RWPE2 (cell line): ENCODE data around the gene RWDD1.

Experiments used
- ATAC-seq: fragments of 200-7000 bp; cut with Tn5 transposase; 3 replicates; pipeline ENCODE4 v1.9.1; 2021; ENCODE audit warnings: low read depth
- DNase-seq: peaks from one replicate; pipeline ENCODE4 v3.0.0-alpha.2; 2020; ENCODE audit warnings: low spot score
- H3K27ac ChIP-seq: fragments of 450-650 bp; 2 replicates; pipeline ENCODE4 v1.5.1; 2017; ENCODE audit warnings: mild to moderate bottlenecking; ENCODE audit not compliant: poor library complexity, severe bottlenecking
- H3K27me3 ChIP-seq: fragments of 250-450 bp; sonication (Bioruptor Pico); 2 replicates; pipeline ENCODE4 v1.5.1; 2021; ENCODE audit warnings: mild to moderate bottlenecking, moderate library complexity; ENCODE audit not compliant: insufficient read depth, poor library complexity, severe bottlenecking
- H3K36me3 ChIP-seq: fragments of 250-450 bp; sonication (Bioruptor Pico); 2 replicates; pipeline ENCODE4 v1.5.1; 2020; ENCODE audit warnings: low read depth, mild to moderate bottlenecking, moderate library complexity
- H3K4me1 ChIP-seq: fragments of 250-450 bp; sonication (Bioruptor Pico); 2 replicates; pipeline ENCODE4 v1.5.1; 2021; ENCODE audit warnings: mild to moderate bottlenecking, moderate library complexity; ENCODE audit not compliant: insufficient read depth, poor library complexity, severe bottlenecking
- H3K4me3 ChIP-seq: fragments of 250-450 bp; sonication (Bioruptor Pico); 2 replicates; pipeline ENCODE4 v1.5.1; 2021; ENCODE audit warnings: mild to moderate bottlenecking, moderate library complexity; ENCODE audit not compliant: severe bottlenecking
- H3K9me3 ChIP-seq: fragments of 250-450 bp; sonication (Bioruptor Pico); 2 replicates; pipeline ENCODE4 v1.5.1; 2021; ENCODE audit warnings: mild to moderate bottlenecking, moderate library complexity; ENCODE audit not compliant: severe bottlenecking
- TF ChIP-seq, protein P1 (sequence below): fragments of 450-650 bp; IDR thresholded peaks from one replicate; pipeline ENCODE4 v1.5.1; 2017; ENCODE audit warnings: mild to moderate bottlenecking, moderate library complexity; ENCODE audit not compliant: poor library complexity, severe bottlenecking

Gene RWDD1

GRCh38 chr6:116545651-116546050, 25.7 kb upstream of the RWDD1 start, which contains the start of gene TRAPPC3L:
TRAPPC3L (minus strand) TSS chr6:116545684; CDS start chr6:116545514, 170 bp downstream.
- H3K27ac ChIP-seq = peak within 1 kb of the TSS; percentile 29
- H3K4me1 ChIP-seq = peaks cover 32% of the 10 kb centered on the region
- H3K4me3 ChIP-seq = no peak within 1 kb of the TSS
- TF ChIP-seq, protein P1, sequence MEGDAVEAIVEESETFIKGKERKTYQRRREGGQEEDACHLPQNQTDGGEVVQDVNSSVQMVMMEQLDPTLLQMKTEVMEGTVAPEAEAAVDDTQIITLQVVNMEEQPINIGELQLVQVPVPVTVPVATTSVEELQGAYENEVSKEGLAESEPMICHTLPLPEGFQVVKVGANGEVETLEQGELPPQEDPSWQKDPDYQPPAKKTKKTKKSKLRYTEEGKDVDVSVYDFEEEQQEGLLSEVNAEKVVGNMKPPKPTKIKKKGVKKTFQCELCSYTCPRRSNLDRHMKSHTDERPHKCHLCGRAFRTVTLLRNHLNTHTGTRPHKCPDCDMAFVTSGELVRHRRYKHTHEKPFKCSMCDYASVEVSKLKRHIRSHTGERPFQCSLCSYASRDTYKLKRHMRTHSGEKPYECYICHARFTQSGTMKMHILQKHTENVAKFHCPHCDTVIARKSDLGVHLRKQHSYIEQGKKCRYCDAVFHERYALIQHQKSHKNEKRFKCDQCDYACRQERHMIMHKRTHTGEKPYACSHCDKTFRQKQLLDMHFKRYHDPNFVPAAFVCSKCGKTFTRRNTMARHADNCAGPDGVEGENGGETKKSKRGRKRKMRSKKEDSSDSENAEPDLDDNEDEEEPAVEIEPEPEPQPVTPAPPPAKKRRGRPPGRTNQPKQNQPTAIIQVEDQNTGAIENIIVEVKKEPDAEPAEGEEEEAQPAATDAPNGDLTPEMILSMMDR = no peak
- no peaks in the 10 kb centered on the region for H3K36me3 ChIP-seq
- no peaks in the 10 kb centered on the region for H3K9me3 ChIP-seq
- no peaks in the 10 kb centered on the region for H3K27me3 ChIP-seq
- DNase-seq (no peak), ATAC-seq (peak; percentile 19; the same call in 1 of the 3 replicates)

GRCh38 chr6:116547358-116547757, 23.9 kb upstream of the RWDD1 start:
- TF ChIP-seq, protein P1 = no peak
- no peak for ATAC-seq

GRCh38 chr6:116550796-116551195, 20.5 kb upstream of the RWDD1 start:
- H3K4me1 ChIP-seq = peaks cover 12% of the 10 kb centered on the region
- H3K36me3 ChIP-seq = no peaks in the 10 kb centered on the region
- DNase-seq (no peak), ATAC-seq (no peak)
- H3K27me3 ChIP-seq = no peaks in the 10 kb centered on the region
- H3K9me3 ChIP-seq = no peaks in the 10 kb centered on the region
- TF ChIP-seq, protein P1 = no peak
- no peak overlapping the region for H3K27ac ChIP-seq
- H3K4me3 ChIP-seq = no peak overlapping the region

More at GRCh38 chr6:116547358-116547757, 23.9 kb upstream of the RWDD1 start:
- peaks cover 27% of the 10 kb centered on the region for H3K4me1 ChIP-seq
- H3K36me3 ChIP-seq = no peaks in the 10 kb centered on the region
- H3K27me3 ChIP-seq = no peaks in the 10 kb centered on the region
- no peak for DNase-seq
- no peak overlapping the region for H3K27ac ChIP-seq
- H3K9me3 ChIP-seq = no peaks in the 10 kb centered on the region
- no peak overlapping the region for H3K4me3 ChIP-seq

GRCh38 chr6:116553451-116553850, 17.9 kb upstream of the RWDD1 start, which contains the start of gene CALHM4:
CALHM4 (plus strand) TSS chr6:116553751; CDS start chr6:116553794, 43 bp downstream.
- no peak for DNase-seq
- H3K36me3 ChIP-seq = no peaks in the 10 kb centered on the region
- H3K9me3 ChIP-seq = no peaks in the 10 kb centered on the region
- no peaks in the 10 kb centered on the region for H3K27me3 ChIP-seq
- TF ChIP-seq, protein P1 = no peak
- H3K4me1 ChIP-seq = peaks cover 36% of the 10 kb centered on the region
- no peak within 1 kb of the TSS for H3K27ac ChIP-seq
- ATAC-seq = no peak
- no peak within 1 kb of the TSS for H3K4me3 ChIP-seq

DNA sequence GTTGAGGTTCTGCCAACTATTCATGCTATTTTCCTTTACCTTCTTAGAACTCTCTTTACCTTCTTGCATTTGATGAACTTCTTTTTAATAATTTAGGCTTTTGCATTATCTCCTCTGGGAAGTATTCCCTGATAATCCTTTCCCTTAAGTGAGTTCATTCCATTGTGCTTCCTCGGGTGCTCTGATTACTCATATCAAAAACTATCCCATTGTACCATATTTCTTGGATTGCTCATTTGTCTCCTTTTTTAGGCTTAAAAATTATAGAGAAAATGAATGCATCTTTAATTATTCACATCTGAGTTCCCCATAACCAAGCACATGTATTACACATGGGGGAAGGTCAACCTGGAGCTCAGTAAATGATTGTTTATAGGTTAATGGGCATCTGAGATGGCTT, 15.2 kb upstream of the RWDD1 start:
- Histone ChIP-seq H3K4me1 (peaks cover 49% of the 10 kb centered on the region), H3K27me3 (no peaks in the 10 kb centered on the region), H3K4me3 (no peak overlapping the region), H3K36me3 (no peaks in the 10 kb centered on the region), H3K27ac (peak overlapping the region; percentile 98), H3K9me3 (no peaks in the 10 kb centered on the region)
- TF ChIP-seq, protein P1 = no peak
- DNase-seq = no peak
- peak; percentile 66 for ATAC-seq
